ENCODE data around the gene ZNF584.
"Not testable (repeated sequence)": the region's sequence is repeated elsewhere in the genome, so short reads cannot be mapped to it uniquely, and the experiment has no call there.

Gene ZNF584

DNA sequence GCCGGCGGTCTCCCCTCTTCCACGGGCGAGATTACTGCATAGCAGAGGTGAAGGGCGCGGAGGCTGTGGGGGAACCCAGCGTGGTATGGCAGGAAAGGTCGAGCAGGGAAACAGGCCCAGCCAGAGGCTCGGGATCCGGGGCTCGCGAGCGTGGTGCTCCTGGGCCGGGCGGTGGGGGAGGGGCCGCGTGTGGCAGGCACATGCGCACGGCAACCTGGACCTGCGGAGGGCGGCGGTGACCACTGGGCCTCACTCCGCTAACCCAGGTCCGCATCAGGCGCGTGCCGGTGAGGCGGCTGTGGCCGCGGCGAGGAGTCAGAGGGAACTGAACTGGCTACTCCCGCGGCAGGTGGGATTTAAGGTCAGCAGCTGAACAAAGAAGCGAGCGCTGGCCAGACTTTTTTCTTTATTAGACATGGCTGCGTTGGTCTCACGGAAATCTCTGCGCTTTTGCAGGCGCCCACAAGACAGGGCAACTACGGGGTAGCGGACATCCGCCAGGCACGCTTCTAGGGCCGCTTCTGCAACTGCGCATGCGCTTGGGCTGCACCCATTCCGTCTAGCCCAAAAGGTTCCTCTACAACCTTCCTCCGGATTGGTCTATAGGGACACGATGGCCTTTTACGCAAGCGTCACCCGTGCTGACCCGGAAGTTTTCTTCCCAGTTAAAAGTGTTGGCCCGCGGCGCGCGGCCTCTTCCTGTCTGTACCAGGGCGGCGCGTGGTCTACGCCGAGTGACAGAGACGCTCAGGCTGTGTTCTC, 21.7 kb upstream of the ZNF584 start, which contains the start of gene RPS5:
Gene RPS5 (plus strand): TSS at position 694 of the 762 bp plus-strand sequence. CDS start 869 bp downstream, outside the sequence.
- peak; percentile 95 for DNase-seq

DNA sequence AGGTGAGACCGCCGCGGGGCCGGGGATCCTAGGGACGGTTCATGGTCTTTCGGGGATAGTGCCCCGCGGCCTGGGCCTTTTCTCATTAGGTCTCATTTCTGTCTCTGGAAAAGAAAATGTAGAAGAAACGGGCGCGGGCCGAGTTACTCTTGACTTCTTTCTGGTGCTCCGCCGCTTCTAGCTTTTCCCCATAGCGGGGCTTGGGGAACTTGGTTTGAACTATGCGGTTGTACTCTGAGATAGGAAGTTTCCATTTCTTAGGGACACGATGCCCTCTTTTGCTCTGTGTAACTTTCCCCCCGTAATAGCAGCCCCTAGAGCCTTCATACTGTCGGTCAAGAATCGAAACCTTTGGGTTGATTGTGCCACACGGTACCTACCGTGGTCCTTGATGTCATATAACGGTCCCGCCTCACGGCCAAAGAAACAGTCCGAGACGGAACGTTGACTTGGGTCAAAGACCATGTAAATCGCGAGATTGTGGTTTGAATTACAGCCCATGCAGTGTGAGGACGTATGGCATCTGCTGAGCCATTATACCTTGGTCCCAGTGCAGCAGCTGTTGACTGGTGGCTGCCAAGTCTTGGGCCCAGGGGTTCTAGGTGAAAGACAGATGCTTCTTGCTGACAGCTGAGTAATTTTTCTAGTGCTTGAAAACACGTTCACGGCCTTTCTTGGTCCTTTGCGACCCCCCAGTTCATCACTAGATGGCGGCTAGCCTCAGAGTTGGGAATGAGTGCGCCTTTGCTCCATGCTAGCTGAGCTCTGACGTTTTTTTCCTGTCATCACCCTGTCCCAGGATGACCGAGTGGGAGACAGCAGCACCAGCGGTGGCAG, 20.9 kb upstream of the ZNF584 start:
- DNase-seq = no peak

DNA sequence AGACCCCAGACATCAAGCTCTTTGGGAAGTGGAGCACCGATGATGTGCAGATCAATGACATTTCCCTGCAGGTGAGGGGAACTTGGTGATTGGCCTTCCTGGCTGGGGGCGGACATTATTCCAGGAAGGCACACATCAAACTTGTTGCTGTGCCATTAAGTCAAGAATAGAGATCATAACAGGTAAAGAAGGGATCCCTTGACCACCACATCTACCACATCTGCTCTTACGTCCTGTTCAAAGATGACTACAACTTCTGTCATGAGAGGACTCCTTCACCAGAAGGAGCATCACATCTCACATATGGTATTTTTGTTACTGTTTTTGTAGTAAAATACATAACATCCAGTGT, 20.3 kb upstream of the ZNF584 start:
- DNase-seq = no peak

DNA sequence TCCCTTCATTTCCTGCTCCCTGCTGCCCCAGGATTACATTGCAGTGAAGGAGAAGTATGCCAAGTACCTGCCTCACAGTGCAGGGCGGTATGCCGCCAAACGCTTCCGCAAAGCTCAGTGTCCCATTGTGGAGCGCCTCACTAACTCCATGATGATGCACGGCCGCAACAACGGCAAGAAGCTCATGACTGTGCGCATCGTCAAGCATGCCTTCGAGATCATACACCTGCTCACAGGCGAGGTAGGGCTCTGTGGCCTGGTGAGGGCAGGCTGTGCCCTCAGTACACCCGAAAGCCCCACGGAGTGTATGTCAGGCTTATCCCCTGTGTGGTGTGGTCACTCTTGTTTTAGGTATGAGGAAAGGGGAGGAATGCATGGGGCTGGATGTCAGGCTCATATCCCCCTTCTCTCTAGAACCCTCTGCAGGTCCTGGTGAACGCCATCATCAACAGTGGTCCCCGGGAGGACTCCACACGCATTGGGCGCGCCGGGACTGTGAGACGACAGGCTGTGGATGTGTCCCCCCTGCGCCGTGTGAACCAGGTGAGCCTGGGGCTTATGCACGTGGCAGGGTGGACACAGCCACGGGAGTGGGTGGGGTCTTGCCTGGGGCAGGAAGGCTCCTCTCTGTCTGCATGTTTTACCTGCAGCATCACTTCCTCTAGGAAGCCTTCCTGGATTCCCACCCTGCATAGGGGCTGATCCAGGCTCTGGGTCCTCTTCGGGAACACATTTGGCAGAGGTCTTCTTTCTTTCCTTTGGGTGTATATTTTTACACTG, 15.3 kb upstream of the ZNF584 start:
- DNase-seq = no peak

DNA sequence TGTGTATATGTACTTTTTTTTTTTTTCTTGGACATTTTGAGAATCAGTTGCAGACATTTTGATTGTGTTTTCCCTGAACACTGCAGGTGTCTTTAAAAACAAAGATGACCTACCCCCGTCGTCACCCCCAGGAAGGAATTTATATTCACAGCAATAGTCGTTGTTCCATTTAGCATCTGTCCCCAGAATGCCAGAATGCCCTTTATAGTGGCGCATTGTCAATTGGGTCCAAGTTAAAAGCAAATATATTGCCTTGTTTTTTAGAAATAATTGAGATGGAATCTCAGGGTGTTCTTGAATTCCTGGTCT, 14.8 kb upstream of the ZNF584 start:
- no peak for DNase-seq

DNA sequence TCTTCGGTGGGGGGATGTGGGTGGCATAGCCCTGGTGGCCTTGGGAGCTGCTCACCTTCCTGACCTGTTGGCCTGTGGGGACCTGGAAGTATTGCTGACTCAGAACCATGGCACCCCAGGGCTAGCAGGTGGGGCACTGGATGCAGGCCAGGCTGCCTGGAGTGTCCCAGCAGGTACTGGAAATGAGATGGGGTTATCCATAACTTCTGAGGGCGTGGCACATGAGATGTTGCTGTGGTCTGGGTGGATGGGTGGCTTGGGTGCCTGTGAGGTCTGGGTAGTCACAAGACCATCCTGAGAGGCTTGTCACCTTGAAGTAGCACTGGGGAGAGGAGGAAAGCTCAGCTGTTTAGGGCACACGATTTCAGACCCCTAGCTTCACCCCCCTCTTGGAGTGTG, 13.6 kb upstream of the ZNF584 start:
- DNase-seq = no peak

DNA sequence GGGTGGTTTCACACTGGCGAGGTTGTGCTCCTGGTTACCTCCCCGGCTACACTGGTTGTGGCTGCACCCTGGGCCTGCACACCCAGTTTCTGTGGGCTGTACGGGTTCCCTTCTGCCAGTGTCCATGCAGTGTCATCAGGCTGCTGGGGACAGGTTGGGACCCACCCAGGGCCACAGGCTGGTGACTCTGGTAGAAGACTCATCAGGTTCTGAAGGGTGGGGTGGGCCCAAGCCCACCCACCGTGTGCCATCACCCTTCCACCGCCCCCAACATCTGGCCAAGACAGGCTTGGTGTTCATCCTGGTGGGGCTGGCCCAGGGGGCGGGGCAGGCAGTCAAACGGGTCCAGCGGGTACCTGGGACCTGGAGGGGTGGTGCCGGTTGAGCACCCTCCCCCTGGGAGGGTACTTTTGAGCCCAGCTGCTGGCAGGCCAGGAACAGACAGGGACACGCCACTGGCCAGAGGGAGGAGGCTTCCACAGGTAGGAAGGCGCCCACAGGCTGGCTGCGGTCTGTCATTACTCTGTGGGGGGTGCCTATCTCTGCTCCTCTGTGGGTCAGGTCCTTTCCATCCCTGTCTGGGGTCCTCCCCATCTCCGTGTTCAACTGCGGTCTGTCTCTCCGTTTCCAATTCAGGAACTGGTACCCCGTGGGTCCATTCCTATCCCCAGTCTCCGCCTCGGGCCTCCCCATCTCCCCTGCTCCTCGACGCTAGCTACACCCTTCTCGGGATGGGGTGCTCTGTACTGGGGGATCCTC, 13.1 kb upstream of the ZNF584 start, which contains the start of gene RNF225:
Gene RNF225 (plus strand): TSS at position 437 of the 759 bp plus-strand sequence. CDS start 434 bp downstream, outside the sequence.
- DNase-seq = no peak

DNA sequence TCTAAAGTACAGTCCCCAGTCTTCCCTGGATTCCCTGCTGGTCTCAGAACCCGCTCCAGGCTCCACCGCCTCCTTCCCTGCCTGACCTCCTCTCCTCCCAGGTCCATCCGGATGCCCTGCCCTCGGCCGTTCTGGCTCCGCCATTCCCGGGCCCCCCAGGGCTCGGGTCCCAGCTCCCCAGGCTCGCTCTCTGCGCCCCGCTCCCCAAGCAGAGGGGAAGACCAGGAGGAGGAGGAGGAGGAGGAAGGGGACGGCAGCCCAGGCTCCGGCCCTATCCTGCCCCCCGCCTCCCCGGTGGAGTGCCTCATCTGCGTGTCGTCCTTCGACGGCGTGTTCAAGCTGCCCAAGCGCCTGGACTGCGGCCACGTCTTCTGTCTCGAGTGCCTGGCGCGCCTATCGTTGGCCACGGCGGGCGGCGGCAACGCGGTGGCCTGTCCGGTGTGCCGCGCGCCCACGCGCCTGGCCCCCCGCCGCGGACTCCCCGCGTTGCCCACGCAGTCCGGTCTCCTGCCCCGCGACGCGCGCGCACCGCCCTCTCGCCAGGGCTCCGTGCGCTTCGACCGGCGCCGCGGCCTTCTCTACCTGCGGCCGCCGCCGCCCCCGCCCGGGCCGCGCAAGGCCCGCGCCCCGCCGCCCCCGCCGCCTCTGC, 12.3 kb upstream of the ZNF584 start:
- peak; percentile 9 for DNase-seq

DNA sequence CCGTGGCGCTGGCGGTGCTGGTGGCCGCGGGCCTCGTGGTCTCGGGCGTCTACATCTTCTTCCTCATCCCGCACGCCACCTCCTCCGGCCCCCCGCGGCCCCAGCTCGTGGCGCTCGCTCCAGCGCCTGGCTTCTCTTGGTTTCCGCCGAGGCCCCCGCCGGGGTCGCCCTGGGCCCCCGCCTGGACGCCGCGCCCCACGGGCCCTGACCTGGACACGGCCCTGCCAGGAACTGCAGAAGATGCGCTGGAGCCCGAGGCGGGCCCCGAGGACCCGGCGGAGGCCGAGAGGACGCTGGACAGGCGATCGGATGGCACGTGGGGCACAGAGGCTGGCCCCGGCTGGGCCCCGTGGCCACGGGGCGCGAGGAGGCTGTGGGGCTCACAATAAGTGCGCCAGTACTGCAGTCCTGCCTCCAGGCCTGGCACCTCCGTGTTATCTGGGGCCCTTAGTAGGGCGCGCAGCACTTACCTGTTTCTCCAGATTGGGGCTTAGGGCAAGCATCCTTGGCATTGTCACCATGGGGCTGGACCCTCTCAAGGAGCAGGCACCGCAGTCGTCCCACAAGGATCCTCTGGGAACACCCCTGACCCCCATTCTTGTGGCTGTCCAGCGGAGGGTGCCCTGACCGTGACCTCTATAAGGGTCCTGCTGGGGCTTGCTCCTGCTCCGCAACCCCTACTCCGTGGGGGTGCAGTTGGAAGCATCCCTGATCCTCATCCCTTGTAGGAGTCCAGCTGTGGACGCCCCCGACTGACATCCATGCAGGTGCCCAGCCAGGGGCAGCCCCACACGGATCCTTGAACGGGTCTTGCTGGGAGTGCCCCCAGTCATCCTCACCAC, 11.5 kb upstream of the ZNF584 start:
- DNase-seq = no peak

DNA sequence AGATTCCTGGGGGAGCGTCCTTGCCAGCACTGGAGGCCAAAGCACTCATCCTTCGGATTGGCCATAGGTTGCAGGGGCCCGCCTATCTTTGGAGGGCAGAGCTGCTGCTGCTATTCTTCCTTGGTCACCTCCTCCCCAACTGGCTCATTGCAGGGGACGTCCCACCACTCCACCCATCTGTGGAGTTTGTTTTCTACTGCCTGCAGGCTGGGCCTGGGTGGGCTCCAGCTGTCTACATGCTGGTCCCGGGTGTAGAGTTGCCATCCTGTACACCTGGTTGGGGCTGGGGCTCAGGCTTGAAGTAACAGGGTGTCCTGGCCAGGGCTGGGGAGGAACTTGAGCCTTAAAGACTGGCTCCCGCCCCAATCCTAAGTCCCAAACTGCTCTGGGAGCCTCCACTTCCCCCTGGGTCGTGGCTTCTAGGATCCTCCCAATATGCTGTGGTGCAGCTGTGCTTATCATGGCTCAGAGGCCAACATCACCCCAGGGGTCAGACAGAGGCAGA, 10.9 kb upstream of the ZNF584 start:
- no peak for DNase-seq

DNA sequence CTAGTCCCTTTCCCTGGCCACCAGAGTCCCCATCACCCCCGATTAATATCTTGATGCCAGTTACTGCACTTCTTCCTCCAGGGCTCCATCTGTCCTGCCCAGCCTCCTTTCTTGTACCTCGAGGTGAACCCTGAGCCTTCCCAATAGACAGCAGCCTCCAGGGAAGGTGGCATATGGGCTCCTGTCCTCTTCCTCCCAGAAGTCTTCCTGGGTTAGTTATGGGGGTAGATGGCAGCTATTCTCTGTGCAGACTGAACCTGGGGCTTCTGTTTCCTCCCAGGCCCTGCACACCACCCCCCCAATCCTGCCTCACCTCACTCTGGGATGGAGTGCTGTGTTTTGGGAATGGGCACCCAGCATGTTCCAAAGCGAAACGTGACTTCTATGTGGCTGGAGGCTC, 10.4 kb upstream of the ZNF584 start:
- no peak for DNase-seq

DNA sequence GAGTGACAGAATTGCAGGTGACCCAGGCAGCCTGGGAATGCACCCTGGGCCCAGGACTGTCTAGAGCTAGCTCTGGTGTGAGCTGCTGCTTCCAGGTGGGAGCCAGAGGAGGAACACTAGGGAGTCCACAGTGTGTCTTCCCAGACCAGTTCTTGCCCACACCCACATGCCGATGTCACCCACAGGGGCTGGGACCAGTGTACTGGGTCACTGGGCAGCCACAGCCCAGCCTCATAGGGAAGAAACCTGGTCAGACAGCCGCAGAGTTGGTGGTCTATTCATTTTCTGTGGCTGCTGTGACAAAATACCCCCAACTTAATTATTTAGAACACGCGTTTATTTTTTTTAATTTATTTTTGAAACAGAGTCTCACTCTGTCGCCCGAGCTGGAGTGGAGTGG, 9.9 kb upstream of the ZNF584 start:
- DNase-seq = no peak

DNA sequence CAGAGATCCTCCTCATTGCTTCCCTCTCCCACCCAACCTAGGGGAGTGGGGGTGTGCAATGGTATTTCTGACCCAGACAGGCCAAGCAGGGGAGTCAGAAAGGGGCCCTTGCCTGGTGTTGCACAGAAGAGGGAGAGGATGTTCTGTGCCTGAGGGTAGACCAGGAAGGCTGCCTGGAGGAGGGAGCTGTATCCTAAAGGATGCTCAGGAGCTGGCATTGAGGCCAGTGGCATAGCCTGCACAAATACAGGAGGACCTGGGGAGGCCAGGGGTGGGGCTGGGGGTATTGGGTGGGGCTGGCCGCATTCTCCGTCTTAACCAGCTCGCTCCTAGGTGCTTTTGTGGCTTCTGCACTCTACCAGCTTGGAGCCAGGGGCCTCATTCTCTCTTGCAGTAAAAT, 8.5 kb upstream of the ZNF584 start:
- DNase-seq = no peak

DNA sequence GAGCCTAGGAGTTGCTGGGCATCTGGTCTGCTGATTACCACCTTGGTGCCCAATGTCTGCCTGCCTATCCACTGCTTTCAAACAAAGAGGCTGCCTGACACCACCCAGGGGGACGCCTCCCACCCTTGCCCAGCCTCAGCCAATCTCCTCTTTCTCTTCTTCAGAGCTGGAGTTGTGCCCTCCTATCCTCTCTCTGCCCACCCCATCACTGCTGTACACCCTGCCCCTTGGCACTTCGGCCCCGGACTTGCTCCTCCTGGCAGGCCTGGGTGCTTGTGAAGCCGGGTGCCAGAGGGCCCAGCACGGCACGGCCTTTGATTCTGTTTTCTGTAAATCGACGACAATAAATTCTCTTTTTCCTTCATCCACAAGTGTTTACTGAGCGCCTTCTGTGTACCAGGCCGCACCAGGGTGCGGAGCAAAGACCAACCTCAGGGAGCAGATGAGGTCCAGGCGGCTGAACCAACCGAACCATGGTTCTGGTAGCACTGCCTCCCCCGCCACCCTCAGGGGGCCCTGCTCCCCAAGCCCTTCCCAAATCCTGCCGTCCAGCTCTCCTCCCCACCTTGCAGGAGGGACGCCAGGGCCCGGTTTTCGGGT, 8.0 kb upstream of the ZNF584 start:
- no peak for DNase-seq

DNA sequence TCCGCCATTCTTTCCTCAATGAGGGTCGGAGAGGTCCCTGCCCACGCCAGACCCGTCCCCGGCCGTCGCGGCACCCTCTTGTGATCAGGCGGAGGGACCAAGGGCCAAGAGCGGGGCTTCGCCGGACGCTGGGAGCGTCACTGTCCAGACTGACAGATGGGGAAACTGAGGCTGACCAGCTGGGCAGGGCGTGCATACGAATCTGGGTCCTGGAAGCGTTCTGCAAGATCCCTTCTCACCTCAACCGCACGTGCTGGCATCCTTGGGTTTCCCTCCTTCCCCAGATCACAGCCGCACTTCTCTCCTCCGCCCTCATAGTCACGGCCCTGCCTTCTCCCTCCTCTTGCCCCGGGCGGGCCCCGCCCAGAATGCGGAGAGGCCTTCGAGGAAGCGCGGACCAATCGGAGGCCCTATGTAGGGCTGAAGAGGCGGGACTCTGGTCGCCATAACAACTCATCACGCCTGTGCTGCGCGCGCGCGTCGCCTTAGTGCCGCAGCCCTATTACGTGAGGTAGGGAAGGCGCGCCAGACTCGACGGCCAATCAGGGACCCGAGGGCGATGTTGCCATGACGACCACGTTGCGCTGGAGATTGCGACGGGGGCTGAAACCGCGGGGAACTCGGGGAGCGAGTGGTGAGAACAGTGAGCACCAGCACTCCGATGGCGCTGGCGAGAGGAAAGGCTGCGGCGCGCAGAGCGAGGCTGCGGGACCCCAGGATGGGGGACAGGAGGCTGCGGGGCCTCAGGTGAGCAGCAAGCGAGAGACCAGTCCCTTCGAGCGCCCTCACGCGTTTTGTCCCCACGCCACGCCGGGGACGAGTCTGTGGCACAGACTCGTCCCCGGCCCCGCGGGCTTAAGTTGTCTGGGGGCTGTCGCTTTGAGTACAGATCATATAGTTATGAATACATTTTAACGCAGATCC, 7.3 kb upstream of the ZNF584 start:
- DNase-seq = peak; percentile 96

DNA sequence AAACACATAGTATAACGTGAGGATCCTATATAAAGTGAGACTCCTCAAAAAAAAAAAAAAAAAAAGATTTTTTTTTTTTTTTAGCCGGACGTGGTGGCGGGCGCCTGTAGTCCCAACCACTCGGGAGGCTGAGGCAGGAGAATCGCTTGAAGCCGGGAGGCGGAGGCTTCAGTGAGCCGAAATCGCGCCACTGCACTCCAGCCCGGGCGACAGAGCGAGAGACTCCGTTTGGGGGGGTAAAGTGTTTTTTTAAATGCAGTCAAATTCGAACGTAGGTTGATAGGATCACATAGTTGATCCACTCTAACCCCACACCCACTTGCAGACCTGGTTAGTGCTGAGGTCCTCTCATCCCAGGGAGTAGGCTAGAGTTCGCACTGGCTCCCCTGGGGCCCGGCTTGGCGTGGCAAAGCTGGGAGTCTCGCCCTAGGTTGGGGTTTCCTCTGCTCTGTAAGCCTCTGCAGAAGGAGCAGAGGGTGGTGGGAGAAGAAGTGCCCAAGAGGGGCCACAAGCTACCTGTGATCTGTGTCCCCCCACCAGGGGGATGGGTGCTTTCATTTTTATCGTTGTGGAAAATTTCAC, 6.5 kb upstream of the ZNF584 start:
- no peak for DNase-seq

DNA sequence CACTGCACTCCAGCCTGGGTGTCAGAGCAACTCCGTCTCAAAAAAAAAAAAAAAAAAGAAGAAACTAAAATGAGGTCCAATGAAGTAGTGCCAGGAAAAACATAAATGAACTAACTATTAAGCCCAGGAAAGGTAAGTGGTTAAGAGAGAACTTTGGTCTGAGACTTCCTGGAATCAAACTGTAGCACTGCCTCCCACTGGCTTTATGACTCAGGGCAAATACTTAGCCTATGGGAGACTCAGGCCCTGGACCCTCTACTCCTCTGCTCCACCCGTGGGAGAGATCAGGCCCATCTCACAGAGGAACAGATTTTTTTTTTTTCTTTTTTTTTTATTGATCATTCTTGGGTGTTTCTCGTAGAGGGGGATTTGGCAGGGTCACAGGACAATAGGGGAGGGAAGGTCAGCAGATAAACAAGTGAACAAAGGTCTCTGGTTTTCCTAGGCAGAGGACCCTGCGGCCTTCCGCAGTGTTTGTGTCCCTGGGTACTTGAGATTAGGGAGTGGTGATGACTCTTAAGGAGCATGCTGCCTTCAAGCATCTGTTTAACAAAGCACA, 4.5 kb upstream of the ZNF584 start:
- not testable (repeated sequence) for DNase-seq

DNA sequence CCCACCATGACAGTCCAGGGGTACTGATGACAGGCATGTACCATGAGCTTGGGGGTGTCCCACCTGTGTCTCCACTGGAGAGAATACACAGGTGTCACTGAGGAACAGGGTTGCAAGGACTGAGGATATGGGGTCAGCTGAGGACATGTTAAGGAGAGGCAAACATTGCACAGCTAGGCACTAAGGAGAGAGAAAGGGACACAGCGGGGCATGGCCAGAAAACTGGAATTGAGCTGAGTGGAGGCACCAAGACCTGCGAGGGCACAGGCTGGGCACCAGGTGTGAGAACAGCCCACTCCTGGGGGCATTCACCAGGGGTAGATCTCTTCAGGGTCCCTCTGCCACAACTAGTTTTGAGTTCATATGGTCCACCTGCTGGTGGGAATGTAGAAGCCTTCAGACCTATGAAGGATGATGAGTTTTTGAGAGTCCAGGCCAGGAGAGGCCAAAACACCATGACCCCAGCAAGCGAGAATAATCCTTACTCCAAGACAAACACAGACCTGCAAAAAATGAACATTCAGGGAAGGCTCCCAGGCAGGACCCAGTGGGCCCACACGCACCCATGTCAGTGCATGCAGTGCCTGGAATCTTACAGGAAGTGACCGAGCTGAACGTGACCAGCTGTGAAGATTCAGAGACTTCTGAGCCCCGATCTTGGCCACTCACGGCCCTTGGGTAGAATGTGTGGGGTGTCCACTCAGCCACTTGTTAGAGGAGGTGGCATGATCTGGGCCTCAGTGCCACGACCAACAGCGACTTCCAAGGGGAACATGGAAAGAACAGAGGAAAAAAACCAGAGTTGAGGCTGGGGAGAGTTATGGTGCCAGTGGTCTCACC, 1.4 kb upstream of the ZNF584 start:
- no peak for DNase-seq
